Lower leg skin (tissue), 4 donors: ENCODE results near the gene NEURL1. TPM values are rescaled to one million over a fixed set of nuclear protein-coding genes. Genes with fewer than 3 reads are reported as not detected.

ENCODE experiments used
- DNase-seq, 2 donors: peaks; one replicate each; pipeline ENCODE4 v3.0.0-alpha.2; 2019; ENCODE audit warnings: low spot score in 2 of 2
- H3K4me3 ChIP-seq: fragments of 200-600 bp; sonication (generic); 2 replicates; pipeline ENCODE4 v1.5.1; 2017; ENCODE audit warnings: mild to moderate bottlenecking, low read depth; ENCODE audit not compliant: poor library complexity, severe bottlenecking
- CTCF ChIP-seq, 3 donors: fragments of 450-650 bp; IDR thresholded peaks; one replicate each; pipeline ENCODE4 v1.5.1; 2016; ENCODE audit warnings: antibody characterized with exemption in 3 of 3, mild to moderate bottlenecking in 3 of 3, moderate library complexity in 2 of 3
- POLR2A ChIP-seq, 2 donors: fragments of 450-650 bp; IDR thresholded peaks; one replicate each; pipeline ENCODE4 v1.6.1; 2016 to 2017; ENCODE audit warnings: antibody characterized with exemption in 2 of 2, mild to moderate bottlenecking in 1 of 2, moderate library complexity in 1 of 2
- WGBS, 2 donors: methylation state at CpG; one replicate each; pipeline ENCODE4 v1.1.5; 2018; 5-methylcytosine and 5-hydroxymethylcytosine counted together
- intact Hi-C: fragments of 100-400 bp; cut with DNase I; formaldehyde crosslinking; loops from one replicate; pipeline ENCODE4 v1.15.0; 2023; ENCODE audit warnings: low total_unique reads
- total RNA-seq, 4 donors: library from RNA; depleted of rRNA; stranded (reverse); fragments of >200 nt; gene quantifications; one replicate each; pipeline ENCODE4 v1.1.0, GENCODE V29; 2016

NEURL1 gene
- total RNA-seq, 4 donors from 2014 or later, result 0.13 to 0.23 (median 0.22) TPM; not detected in 1

- TF ChIP-seq POLR2A (IDR thresholded peaks at IDR 0.05) (no peak), CTCF (IDR thresholded peaks at IDR 0.05) (no peak)
- no peak overlapping the region for H3K4me3 ChIP-seq
- intact Hi-C loops, result loop anchor here (10.0 kb wide), 1 partner anchor 289 kb away; no protein-coding TSS in a partner anchor
- DNase-seq, result no peak
- WGBS, 2 donors, result 84 to 86% methylated on average over 4 of the region's 4 CpGs
These were observed 102.6 kb downstream of the NEURL1 start for GRCh38 chr10:103595933-103596726.

GRCh38 chr10:103597003-103597402 is 103.5 kb downstream of the NEURL1 start:
- DNase-seq, result no peak
- no peak overlapping the region for H3K4me3 ChIP-seq
- TF ChIP-seq POLR2A (IDR thresholded peaks at IDR 0.05), result no peak
- no peak for TF ChIP-seq CTCF (IDR thresholded peaks at IDR 0.05)
- WGBS, 2 donors, result 82 to 85% methylated on average over 6 of the region's 6 CpGs
- intact Hi-C loops, result loop anchor here (10.0 kb wide), 1 partner anchor 288 kb away; no protein-coding TSS in a partner anchor

- no peak for DNase-seq
- intact Hi-C loops, result loop anchor here (10.0 kb wide), 1 partner anchor 286 kb away; no protein-coding TSS in a partner anchor
- 53 to 55% methylated on average over 7 of the region's 7 CpGs for WGBS, 2 donors
These were observed 105.2 kb downstream of the NEURL1 start for GRCh38 chr10:103598654-103599115.

GRCh38 chr10:103599211-103599610 is 105.7 kb downstream of the NEURL1 start:
- intact Hi-C loops, result loop anchor here (10.0 kb wide), 1 partner anchor 286 kb away; no protein-coding TSS in a partner anchor
- no peak overlapping the region for H3K4me3 ChIP-seq
- TF ChIP-seq CTCF (IDR thresholded peaks at IDR 0.05) (no peak), POLR2A (IDR thresholded peaks at IDR 0.05) (no peak)
- DNase-seq, result no peak
- WGBS, 2 donors, result 55 to 69% methylated on average over 3 of the region's 3 CpGs

More at GRCh38 chr10:103598654-103599115, 105.2 kb downstream of the NEURL1 start:
- H3K4me3 ChIP-seq, result no peak overlapping the region
- no peak for TF ChIP-seq POLR2A (IDR thresholded peaks at IDR 0.05)
- no peak for TF ChIP-seq CTCF (IDR thresholded peaks at IDR 0.05)

GRCh38 chr10:103599907-103600306 is 106.4 kb downstream of the NEURL1 start:
- no peak overlapping the region for H3K4me3 ChIP-seq
- intact Hi-C loops, result loop anchor here (10.0 kb wide), 2 partner anchors 265 to 285 kb away; no protein-coding TSS in a partner anchor
- DNase-seq, result no peak
- WGBS, 2 donors, result 73 to 83% methylated on average over 6 of the region's 6 CpGs
- TF ChIP-seq POLR2A (IDR thresholded peaks at IDR 0.05) (no peak), CTCF (IDR thresholded peaks at IDR 0.05) (no peak)
